Measurements from ENCODE around the gene PDIA6.
A peak's percentile ranks its signal among the peaks of the same experiment; 100 is the strongest.
"Not testable (repeated sequence)": the region's sequence is repeated elsewhere in the genome, so short reads cannot be mapped to it uniquely, and the experiment has no call there.

Gene PDIA6

GRCh38 chr2:10832203-10832936, 19.8 kb upstream of the PDIA6 start:
- DNase-seq: peak; percentile 50

GRCh38 chr2:10831400-10831985, 18.9 kb upstream of the PDIA6 start:
- DNase-seq: no peak

GRCh38 chr2:10830641-10831399, 18.2 kb upstream of the PDIA6 start:
- DNase-seq: no peak

GRCh38 chr2:10830203-10830602, 17.6 kb upstream of the PDIA6 start:
- no peak for DNase-seq

GRCh38 chr2:10829299-10829698, 16.7 kb upstream of the PDIA6 start:
- DNase-seq: peak; percentile 50

- no peak for DNase-seq
These were observed 15.8 kb upstream of the PDIA6 start for GRCh38 chr2:10828346-10828745.

GRCh38 chr2:10826625-10827024, 14.0 kb upstream of the PDIA6 start:
- no peak for DNase-seq

GRCh38 chr2:10826026-10826425, 13.4 kb upstream of the PDIA6 start:
- no peak for DNase-seq

GRCh38 chr2:10824191-10824590, 11.6 kb upstream of the PDIA6 start:
- DNase-seq: no peak

- DNase-seq: no peak
These were observed 8.6 kb upstream of the PDIA6 start for GRCh38 chr2:10820978-10821695.

- no peak for DNase-seq
These were observed 8.0 kb upstream of the PDIA6 start for GRCh38 chr2:10820562-10820961.

- DNase-seq: no peak
These were observed 7.2 kb upstream of the PDIA6 start for GRCh38 chr2:10819714-10820314.

GRCh38 chr2:10818984-10819383, 6.4 kb upstream of the PDIA6 start:
- DNase-seq: no peak

- not testable (repeated sequence) for DNase-seq
These were observed 5.7 kb upstream of the PDIA6 start for GRCh38 chr2:10818305-10818704.

- DNase-seq: no peak
These were observed 4.8 kb upstream of the PDIA6 start for GRCh38 chr2:10817413-10817812.

- no peak for DNase-seq
These were observed 2.2 kb upstream of the PDIA6 start for GRCh38 chr2:10814571-10815331.

- DNase-seq: no peak
These were observed 1.6 kb upstream of the PDIA6 start for GRCh38 chr2:10814142-10814541.

- DNase-seq: not testable (repeated sequence)
These were observed 866 bp upstream of the PDIA6 start for GRCh38 chr2:10813163-10814138.

GRCh38 chr2:10811517-10811916, 1.1 kb downstream of the PDIA6 start:
- DNase-seq: no peak

GRCh38 chr2:10810202-10811161, 2.1 kb downstream of the PDIA6 start:
- no peak for DNase-seq

Data from NCI-H2029 treated with DMSO at 0.1 percent for 48 hours (cell line).